HG03520 (cell line): ENCODE results near the gene RNASE1.
"Not testable (repeated sequence)": the region's sequence is repeated elsewhere in the genome, so short reads cannot be mapped to it uniquely, and the experiment has no call there.

Experiments
- ATAC-seq: cut with Tn5 transposase; IDR thresholded peaks from one replicate; pipeline ENCODE4 v1.9.1; 2021; ENCODE audit warnings: mild to moderate bottlenecking, moderate library complexity; ENCODE audit not compliant: unreplicated experiment

RNASE1 gene

GRCh38 chr14:20802341-20803084 lies at the start of gene RNASE1:
Gene RNASE1 (minus strand): TSS chr14:20802844. CDS start chr14:20802068, 776 bp downstream.
- no peak for ATAC-seq

DNA sequence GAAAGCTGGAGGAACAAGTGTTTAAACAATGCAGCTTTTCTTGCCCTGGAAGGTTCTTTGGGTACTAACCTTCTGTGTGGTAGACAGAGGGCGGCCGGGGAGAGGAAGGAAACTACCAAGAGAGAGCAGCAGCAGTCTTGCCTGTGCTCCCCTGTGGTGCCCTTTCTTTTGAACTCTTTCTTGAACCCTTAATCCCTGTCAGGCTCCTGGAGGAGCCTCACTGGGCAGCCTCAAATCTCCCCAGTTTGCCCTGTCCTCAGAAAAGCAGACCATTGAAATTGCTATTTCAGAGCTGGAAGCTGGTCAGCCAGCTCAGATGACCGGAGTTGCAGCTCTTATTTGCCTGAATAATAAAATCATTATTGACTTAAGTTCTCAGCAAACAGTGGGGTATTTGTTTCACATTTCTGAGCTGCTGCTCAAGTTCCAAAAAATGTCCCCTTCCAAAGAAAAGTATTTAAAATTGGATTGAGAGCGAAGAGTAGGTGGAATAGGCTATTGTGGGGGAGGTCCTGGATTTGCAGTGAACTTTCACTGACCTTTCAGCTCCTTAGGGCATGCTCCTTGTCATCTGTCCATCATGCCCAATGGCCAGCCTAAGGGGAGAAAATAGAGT lies 46.4 kb upstream of the RNASE1 start:
- ATAC-seq: no peak

DNA sequence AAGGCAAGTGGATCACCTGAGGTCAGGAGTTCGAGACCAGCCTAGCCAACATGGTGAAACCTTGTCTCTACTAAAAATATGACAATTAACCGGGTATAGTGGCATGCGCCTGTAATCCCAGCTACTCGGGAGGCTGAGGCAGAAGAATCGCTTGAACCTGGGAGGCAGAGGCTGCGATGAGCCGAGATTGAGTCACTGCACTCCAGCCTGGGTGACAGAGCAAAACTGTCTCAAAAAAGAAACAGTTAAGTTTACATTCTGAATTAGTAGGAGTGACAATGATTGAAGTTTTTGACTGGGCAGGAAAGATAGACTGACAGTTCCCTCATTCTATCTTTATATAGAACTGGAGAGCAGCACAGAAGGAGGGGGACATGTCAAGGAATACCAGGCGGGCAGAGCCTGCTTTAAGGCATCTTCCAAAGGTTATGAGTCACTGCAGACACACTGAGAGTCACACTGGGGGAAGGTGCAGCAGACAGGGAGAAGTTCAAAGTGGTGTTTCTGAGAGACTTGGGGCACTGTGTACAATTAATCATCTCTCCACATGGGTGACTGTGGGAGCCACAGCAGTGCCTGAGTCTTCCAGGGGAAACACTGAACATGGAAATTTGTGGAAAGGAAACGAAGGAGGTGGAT lies 45.8 kb upstream of the RNASE1 start:
- no peak for ATAC-seq

DNA sequence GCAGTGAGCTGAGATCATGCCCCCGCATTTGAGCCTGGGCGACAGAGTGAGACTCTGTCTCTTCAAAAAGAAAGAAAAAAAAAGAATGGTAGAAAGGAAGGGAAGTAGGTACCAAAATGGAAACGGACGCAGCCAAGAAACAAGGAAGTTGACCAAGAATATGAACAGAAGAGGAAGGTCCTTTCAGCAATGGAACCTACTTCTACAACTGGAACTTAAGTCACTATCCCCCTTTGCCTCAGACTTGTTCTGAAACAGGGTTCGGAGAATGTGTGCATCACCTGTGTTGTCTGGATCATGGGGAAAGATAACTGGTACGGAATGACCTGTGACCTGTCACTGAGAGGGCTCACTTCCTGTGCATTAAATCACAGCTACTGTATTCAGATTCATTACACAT lies 43.9 kb upstream of the RNASE1 start:
- ATAC-seq: no peak

DNA sequence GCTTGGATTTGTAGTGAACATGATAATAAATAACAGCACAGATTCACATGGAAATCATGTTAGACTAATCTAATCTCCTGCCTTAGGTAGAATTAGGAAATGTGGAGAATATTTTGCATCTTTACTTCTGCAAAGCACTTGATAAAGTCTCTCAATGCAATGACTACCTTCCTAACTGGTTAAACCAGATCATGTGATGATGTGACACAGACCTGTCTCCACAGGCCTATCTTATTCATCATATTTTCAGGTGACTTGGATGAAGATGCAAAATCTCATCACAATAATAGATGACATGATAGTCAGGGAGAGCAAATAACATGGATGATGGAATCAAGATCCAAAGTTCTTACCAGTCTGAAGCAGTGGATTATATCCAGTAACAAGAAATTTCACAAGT lies 38.5 kb upstream of the RNASE1 start:
- no peak for ATAC-seq

GRCh38 chr14:20837831-20838230 lies 35.2 kb upstream of the RNASE1 start:
- no peak for ATAC-seq

GRCh38 chr14:20836668-20837338 lies 34.2 kb upstream of the RNASE1 start:
- no peak for ATAC-seq

- ATAC-seq: no peak
Observed at GRCh38 chr14:20834899-20835298, 32.3 kb upstream of the RNASE1 start.

- ATAC-seq: no peak
Observed at GRCh38 chr14:20830831-20831230, 28.2 kb upstream of the RNASE1 start.

DNA sequence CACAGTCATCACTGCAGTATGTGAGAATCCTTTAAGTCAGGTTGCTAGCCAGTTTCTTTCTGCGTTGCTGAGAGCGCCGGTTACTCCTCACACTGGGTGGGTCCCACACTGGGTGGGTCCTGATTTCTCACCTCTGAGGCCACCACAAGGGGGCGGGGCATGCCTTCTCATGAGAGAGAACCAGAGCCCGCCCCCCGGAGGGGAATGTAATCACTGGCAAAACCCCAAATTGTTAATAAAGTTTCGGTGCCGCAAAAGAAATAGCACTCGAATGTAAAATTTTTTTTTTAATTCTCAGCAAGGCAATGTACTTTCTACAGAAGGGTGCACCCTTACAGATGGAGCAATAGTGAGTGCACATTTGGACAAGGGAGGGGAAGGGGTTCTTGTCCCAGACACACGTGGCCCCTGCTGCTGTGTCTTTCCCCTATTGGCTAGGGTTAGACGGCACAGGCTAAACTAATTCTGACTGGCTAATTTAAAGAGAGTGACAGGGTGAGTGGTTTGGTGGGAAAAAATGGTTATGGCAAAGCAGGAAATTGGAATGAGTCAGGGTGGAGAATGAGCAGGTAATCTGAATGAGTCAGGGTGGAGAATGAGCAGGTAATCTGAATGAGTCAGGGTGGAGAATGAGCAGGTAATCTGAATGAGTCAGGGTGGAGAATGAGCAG lies 25.5 kb upstream of the RNASE1 start:
- ATAC-seq: not testable (repeated sequence)

DNA sequence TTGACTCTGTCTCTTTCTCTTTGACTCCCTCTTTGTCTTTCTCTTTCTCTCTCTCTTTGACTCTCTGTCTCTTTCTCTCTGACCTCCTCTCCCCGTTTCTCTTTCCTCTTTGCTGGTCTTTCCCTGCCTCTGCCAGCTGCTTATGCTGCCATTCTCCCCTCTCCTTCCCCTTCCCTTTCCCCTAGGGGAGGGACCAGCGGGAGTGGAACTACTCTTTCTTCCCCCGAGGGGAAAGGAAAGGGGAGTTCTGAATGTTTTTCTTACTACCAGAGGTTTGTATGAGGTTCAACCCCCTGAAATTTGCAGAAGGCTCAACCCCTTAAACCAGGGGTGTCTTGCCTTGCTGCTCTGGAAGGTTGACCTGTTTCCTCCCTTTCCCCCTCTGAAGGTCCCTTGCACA lies 24.7 kb upstream of the RNASE1 start:
- ATAC-seq: no peak

DNA sequence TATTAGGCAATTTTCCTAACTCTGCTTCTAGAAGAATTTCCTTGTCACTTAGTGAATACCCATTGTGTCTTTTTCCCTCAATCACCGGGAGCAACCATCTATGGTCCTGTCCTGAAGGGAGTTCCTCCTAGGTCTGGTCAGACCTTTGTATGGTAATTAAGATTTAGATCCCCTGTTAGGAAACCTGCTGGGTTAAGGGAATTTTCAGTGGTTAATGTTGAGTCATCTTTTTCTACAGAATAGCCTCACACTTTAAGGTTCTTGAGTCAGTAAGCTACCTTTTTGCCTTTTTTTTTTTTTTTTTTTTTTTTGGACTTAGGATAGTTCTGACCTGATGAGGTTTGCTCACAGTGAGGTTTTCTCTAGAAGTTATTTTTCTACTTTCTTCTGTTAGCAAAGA lies 24.0 kb upstream of the RNASE1 start:
- ATAC-seq: not testable (repeated sequence)

DNA sequence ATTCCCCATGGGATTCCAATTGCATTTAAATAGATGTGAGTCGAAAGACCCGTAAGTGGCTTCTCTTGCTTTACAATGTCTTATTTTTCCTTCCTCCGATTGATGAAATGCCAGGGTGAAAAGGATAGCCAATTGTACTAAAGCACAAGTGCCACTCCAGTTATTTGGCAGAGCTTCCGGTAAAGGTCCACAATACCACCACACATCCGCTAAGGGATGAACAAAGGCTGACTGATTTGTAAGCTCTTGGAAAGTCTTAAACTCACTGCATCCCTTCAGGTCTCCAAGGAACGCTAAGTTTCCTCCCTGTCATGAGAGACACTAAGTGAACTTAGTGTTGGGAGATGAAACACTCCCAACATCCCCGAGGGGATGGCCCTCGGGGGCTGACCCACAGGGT lies 21.2 kb upstream of the RNASE1 start:
- ATAC-seq: no peak

- not testable (repeated sequence) for ATAC-seq
Observed at GRCh38 chr14:20821521-20822108, 19.0 kb upstream of the RNASE1 start.

GRCh38 chr14:20820063-20820904 lies 17.6 kb upstream of the RNASE1 start:
- no peak for ATAC-seq

DNA sequence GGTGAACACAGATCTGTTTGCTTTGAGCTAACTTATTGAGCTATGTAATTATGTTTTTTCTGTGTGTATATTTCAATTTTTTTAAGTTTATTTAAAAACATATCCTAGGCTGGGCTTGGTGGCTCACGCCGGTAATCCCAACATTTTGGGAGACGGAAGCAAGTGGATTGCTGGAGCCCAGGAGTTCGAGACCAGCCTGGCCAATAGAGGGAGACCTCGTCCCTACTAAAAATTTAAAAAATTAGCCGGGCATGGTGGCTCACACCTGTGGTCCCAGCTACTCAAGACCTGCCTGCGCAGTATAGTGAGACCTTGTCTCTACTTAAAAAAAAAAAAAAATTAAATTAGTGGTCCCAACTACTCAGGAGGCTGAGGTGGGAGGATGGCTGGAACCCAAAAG lies 16.2 kb upstream of the RNASE1 start:
- no peak for ATAC-seq

GRCh38 chr14:20815946-20816345 lies 13.3 kb upstream of the RNASE1 start:
- ATAC-seq: not testable (repeated sequence)

DNA sequence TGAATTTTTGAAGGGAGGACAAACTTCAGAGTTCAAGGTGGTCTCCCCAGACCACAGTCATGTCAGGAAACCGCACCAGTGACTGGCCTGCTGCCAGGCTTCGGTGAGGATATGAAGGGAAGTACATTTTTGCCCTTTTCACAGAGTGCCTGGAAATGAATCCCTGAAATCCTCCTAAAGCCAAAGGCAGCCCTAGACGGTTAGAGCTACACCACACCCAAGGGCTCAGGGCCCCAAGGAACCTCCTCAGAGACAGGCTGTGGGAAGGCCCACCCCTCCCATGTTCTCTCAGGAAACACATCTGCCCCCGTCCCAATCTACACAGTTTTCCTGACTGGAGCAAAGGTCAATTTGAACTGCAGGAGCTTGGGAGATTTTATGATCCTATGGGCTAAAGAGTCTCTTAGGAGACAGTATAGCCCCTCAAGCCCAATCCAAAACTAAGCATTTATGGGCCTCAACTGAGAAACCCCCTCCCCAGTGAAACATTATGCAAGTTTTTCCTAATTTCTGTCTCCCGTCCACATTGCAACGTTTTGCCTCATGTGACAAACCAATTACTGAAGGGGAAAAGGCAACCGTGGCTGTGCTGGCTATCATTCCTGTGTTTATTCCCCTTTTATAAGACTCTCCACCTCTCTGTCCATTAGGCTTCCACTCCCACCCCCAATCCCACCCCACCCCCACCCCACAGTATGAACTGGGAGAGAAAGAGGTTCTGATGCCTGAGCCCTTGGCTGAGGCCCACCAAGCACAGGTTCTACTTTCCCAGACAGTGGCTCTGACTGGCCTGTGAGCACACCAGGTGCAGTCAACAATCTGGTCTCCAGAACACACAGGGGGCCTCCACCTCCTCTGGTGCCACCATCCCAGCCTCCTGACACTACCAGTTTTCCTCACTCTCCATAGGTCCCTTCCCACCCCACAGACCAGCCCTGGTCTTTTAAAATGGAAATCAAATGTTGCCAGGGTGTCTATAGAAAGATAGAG lies 9.6 kb upstream of the RNASE1 start:
- ATAC-seq: no peak

- no peak for ATAC-seq
Observed at GRCh38 chr14:20809917-20810316, 7.3 kb upstream of the RNASE1 start.
